ENCODE measurements around the gene SUB1. TPM values are rescaled to one million over a fixed set of nuclear protein-coding genes. Genes with fewer than 3 reads are reported as not detected.
"Not testable (repeated sequence)": the region's sequence is repeated elsewhere in the genome, so short reads cannot be mapped to it uniquely, and the experiment has no call there.

SUB1 gene
- 312 and 334 TPM in 2 replicates for total RNA-seq (2022)
- Bru-seq, nascent RNA = percentile 87 among the genes with signal in this experiment
- percentile 85 among the genes with signal in this experiment for BruChase-seq, experiment 1, labeled RNA remaining after a 6-hour chase
- BruChase-seq, experiment 2, labeled RNA remaining after a 2-hour chase = percentile 71 among the genes with signal in this experiment
- long read RNA-seq, full-length matches to known transcripts = 733 of 759 reads
- long read RNA-seq, partial matches to known transcripts = 6 of 759 reads
- long read RNA-seq, other reads (novel, unspliced or antisense) = 20 of 759 reads

GRCh38 chr5:32585446-32586275 lies at the start of gene SUB1:
Gene SUB1 (plus strand): TSS chr5:32585557. CDS start chr5:32588513, 2,956 bp downstream.
- H3K4me1 Mint-ChIP-seq (ENCODE audit: low read depth, unreplicated experiment) = peaks cover 42% of the 10 kb centered on the region

GRCh38 chr5:32536246-32536645 lies 49.1 kb upstream of the SUB1 start:
- no peak for DNase-seq
- Mint-ChIP-seq H3K27me3 (ENCODE audit: unreplicated experiment) (no peaks in the 10 kb centered on the region), H3K36me3 (ENCODE audit: insufficient read depth, unreplicated experiment) (peaks cover 9% of the 10 kb centered on the region), H3K4me3 (ENCODE audit: low read depth, unreplicated experiment) (no peak overlapping the region), H3K27ac (ENCODE audit: unreplicated experiment) (no peak overlapping the region), H3K4me1 (ENCODE audit: low read depth, unreplicated experiment) (peaks cover 19% of the 10 kb centered on the region), H3K9me3 (ENCODE audit: low read depth, unreplicated experiment) (no peaks in the 10 kb centered on the region)
- TF ChIP-seq CTCF (IDR thresholded peaks at IDR 0.05; ENCODE audit: unreplicated experiment) = no peak
- CTCF ChIA-PET = interaction anchor here (0.6 kb wide), 1 partner anchor 25 kb away, joined by 3 read pairs; no protein-coding TSS in a partner anchor
- BruUV-seq (replicated peaks) = no TSS peak
- intact Hi-C loops (cut with micrococcal nuclease; ENCODE audit: unreplicated experiment) = no loop called here

More at GRCh38 chr5:32585446-32586275, at the start of gene SUB1:
- H3K27ac Mint-ChIP-seq (ENCODE audit: unreplicated experiment) = peak within 1 kb of the TSS; percentile 97
- peak within 1 kb of the TSS; percentile 96 for H3K4me3 Mint-ChIP-seq (ENCODE audit: low read depth, unreplicated experiment)
- H3K27me3 Mint-ChIP-seq (ENCODE audit: unreplicated experiment) = no peaks in the 10 kb centered on the region
- no peaks in the 10 kb centered on the region for H3K9me3 Mint-ChIP-seq (ENCODE audit: low read depth, unreplicated experiment)
- H3K36me3 Mint-ChIP-seq (ENCODE audit: insufficient read depth, unreplicated experiment) = peaks cover 49% of the 10 kb centered on the region
- intact Hi-C loops (cut with micrococcal nuclease; ENCODE audit: unreplicated experiment) = loop anchor here (5.0 kb wide), 1 partner anchor 58 kb away; no protein-coding TSS in a partner anchor
- TF ChIP-seq CTCF (IDR thresholded peaks at IDR 0.05; ENCODE audit: unreplicated experiment) = no peak
- no TSS peak for BruUV-seq (replicated peaks)
- peak; percentile 94 for DNase-seq
- CTCF ChIA-PET = interaction anchor here (1.2 kb wide), 1 partner anchor 53 kb away, joined by 3 read pairs; no protein-coding TSS in a partner anchor

GRCh38 chr5:32537437-32538029 lies 47.8 kb upstream of the SUB1 start:
- H3K4me3 Mint-ChIP-seq (ENCODE audit: low read depth, unreplicated experiment); H3K27me3 Mint-ChIP-seq (ENCODE audit: unreplicated experiment); H3K27ac Mint-ChIP-seq (ENCODE audit: unreplicated experiment); H3K9me3 Mint-ChIP-seq (ENCODE audit: low read depth, unreplicated experiment); H3K36me3 Mint-ChIP-seq (ENCODE audit: insufficient read depth, unreplicated experiment); BruUV-seq (replicated peaks); DNase-seq; H3K4me1 Mint-ChIP-seq (ENCODE audit: low read depth, unreplicated experiment); intact Hi-C loops (cut with micrococcal nuclease; ENCODE audit: unreplicated experiment): not testable (repeated sequence)
- CTCF ChIA-PET = interaction anchor here (0.6 to 0.7 kb wide), 2 partner anchors 84 to 653 kb away, joined by 3 to 6 read pairs; no protein-coding TSS in a partner anchor

GRCh38 chr5:32538031-32538547 lies 47.3 kb upstream of the SUB1 start:
- H3K9me3 Mint-ChIP-seq (ENCODE audit: low read depth, unreplicated experiment) = no peaks in the 10 kb centered on the region
- no peaks in the 10 kb centered on the region for H3K27me3 Mint-ChIP-seq (ENCODE audit: unreplicated experiment)
- peaks cover 8% of the 10 kb centered on the region for H3K4me1 Mint-ChIP-seq (ENCODE audit: low read depth, unreplicated experiment)
- DNase-seq = no peak
- no peak overlapping the region for H3K4me3 Mint-ChIP-seq (ENCODE audit: low read depth, unreplicated experiment)
- intact Hi-C loops (cut with micrococcal nuclease; ENCODE audit: unreplicated experiment) = no loop called here
- no TSS peak for BruUV-seq (replicated peaks)
- CTCF ChIA-PET = interaction anchor here (0.6 kb wide), 1 partner anchor 653 kb away, joined by 3 read pairs; no protein-coding TSS in a partner anchor
- TF ChIP-seq CTCF (IDR thresholded peaks at IDR 0.05; ENCODE audit: unreplicated experiment) = no peak
- no peak overlapping the region for H3K27ac Mint-ChIP-seq (ENCODE audit: unreplicated experiment)
- H3K36me3 Mint-ChIP-seq (ENCODE audit: insufficient read depth, unreplicated experiment) = no peaks in the 10 kb centered on the region
